Measurements from ENCODE around the gene MSRB2. TPM values are rescaled to one million over a fixed set of nuclear protein-coding genes. Genes with fewer than 3 reads are reported as not detected.

MSRB2 gene
- total and polyA plus RNA-seq, 2 of the 4 experiments (the other 2 are of a cell fraction), result 10.6 to 20.1 TPM

GRCh38 chr10:23067337-23067736, 28.0 kb upstream of the MSRB2 start:
- Histone ChIP-seq H2AFZ (replicated peaks; ENCODE audit: low read length, poor library complexity) (no peak overlapping the region), H3K36me3 (ENCODE audit: control insufficient read depth, insufficient read depth, low read length) (no peaks in the 10 kb centered on the region), H4K5ac (ENCODE audit: low read depth, low read length) (no peak overlapping the region), H4K8ac (ENCODE audit: low read depth in 2 of 2, low read length in 2 of 2) (no peak overlapping the region), H3K23ac (ENCODE audit: low read depth, low read length) (no peak overlapping the region), H2AK5ac (ENCODE audit: low read depth, low read length) (no peak overlapping the region), H3K79me1 (ENCODE audit: low read depth in 1 of 2, low read length in 2 of 2) (no peaks in the 10 kb centered on the region), H3K4me3 (ENCODE audit: insufficient read depth, low read depth, low read length) (no peak overlapping the region), H2BK20ac (ENCODE audit: low read depth, low read length) (no peak overlapping the region), H3K4me2 (ENCODE audit: low read depth, low read length) (no peak overlapping the region), H2BK15ac (ENCODE audit: low read depth, low read length) (no peak overlapping the region), H3K56ac (ENCODE audit: extremely low read depth, insufficient read depth, low read length) (no peak overlapping the region), H3K14ac (replicated peaks; ENCODE audit: low read depth, low read length) (no peak overlapping the region), H2BK5ac (ENCODE audit: low read depth, low read length, poor library complexity, severe bottlenecking) (no peak overlapping the region), H3K27me3 (ENCODE audit: control insufficient read depth, insufficient read depth, low read length) (peaks cover 6% of the 10 kb centered on the region), H3K9me1 (ENCODE audit: insufficient read depth, low read length) (no peaks in the 10 kb centered on the region), H2BK120ac (ENCODE audit: low read depth, low read length) (no peak overlapping the region), H4K20me1 (ENCODE audit: insufficient read depth, low read length) (no peaks in the 10 kb centered on the region), H3K27ac (ENCODE audit: insufficient read depth, low read length) (no peak overlapping the region), H4K91ac (ENCODE audit: insufficient read depth, low read depth, low read length) (no peak overlapping the region), H3K4ac (ENCODE audit: low read depth, low read length) (no peak overlapping the region), H3K9ac (ENCODE audit: low read depth, low read length) (no peak overlapping the region), H3K18ac (ENCODE audit: low read depth, low read length) (no peak overlapping the region), H3K4me1 (ENCODE audit: control insufficient read depth, insufficient read depth, low read length) (no peaks in the 10 kb centered on the region), H3K9me3 (ENCODE audit: control insufficient read depth, insufficient read depth, low read length) (no peaks in the 10 kb centered on the region), H2AK9ac (replicated peaks; ENCODE audit: low read depth, low read length, poor library complexity) (no peak overlapping the region)
- POLR2A ChIA-PET (ENCODE audit: unreplicated experiment), result no interaction called here
- no TSS peak for BruUV-seq (replicated peaks)
- CTCF ChIA-PET, result no interaction called here
- no peak for ATAC-seq (ENCODE audit: low read depth)
- in situ Hi-C loops (cut with MboI; ENCODE audit: low sequenced_read_pairs), result no loop called here
- 87% methylated on average over 3 of the region's 12 CpGs; no CpG with 5 or more reads in 1 of the 2 experiments for WGBS, 2 experiments (ENCODE audit: extremely low coverage in 2 of 2, insufficient read length in 1 of 2)
- intact Hi-C loops (cut with micrococcal nuclease), result loop anchor here (1.0 to 5.0 kb wide), 3 partner anchors 76 to 1990 kb away; partner anchors contain the start of gene DNAJC1
- no peak for DNase-seq
- no peak for TF ChIP-seq MXI1 (IDR thresholded peaks at IDR 0.05; ENCODE audit: borderline replicate concordance, low read depth, low read length)
- dilution Hi-C loops (cut with HindIII; ENCODE audit: low sequenced_read_pairs, unreplicated experiment), result no loop called here
